H1 (cell line): Measurements from ENCODE around the gene KCNH4. TPM values are rescaled to one million over a fixed set of nuclear protein-coding genes. Genes with fewer than 3 reads are reported as not detected.
A peak's percentile ranks its signal among the peaks of the same experiment; 100 is the strongest.

Experiments
- CTCF ChIA-PET: fragments of 300-600 bp; sonication (Branson Sonifier 250); formaldehyde crosslinking; loops from one replicate; lab custom pipeline; 2021; ENCODE audit not compliant: partially characterized antibody; lab: Charles Lee
- POLR2A ChIA-PET: fragments of 300-600 bp; sonication (Branson Sonifier 250); formaldehyde crosslinking; loops from one replicate; lab custom pipeline; 2021; ENCODE audit warnings: inconsistent platforms; ENCODE audit not compliant: partially characterized antibody; lab: Charles Lee
- DNase-seq, 2 experiments: peaks; one replicate each; pipeline versions ENCODE4 v3.0.0 to v3.0.0-alpha.2; 2010 to 2022; ENCODE audit warnings: low spot score in 2 of 2, low read depth in 1 of 2, mixed read lengths in 1 of 2
- FAIRE-seq: peaks from 2 replicates; lab custom pipeline; 2011; peaks lifted over from hg19 to GRCh38; lab: Jason Lieb, UNC
- H2AFZ ChIP-seq: 2 replicates; pipeline ENCODE4 v1.8.1; 2012; ENCODE audit warnings: low read length, inconsistent platforms
- H2AK5ac ChIP-seq: 2 replicates; pipeline ENCODE4 v1.6.1; 2013; ENCODE audit warnings: low read depth, low read length
- H2BK120ac ChIP-seq: replicated peaks from 2 replicates; pipeline ENCODE3; 2013; ENCODE audit warnings: low read depth, low read length, inconsistent platforms
- H2BK12ac ChIP-seq: 2 replicates; pipeline ENCODE4 v1.6.1; 2013; ENCODE audit warnings: low read depth, low read length
- H2BK15ac ChIP-seq: 2 replicates; pipeline ENCODE4 v1.6.1; 2013; ENCODE audit warnings: low read length
- H2BK20ac ChIP-seq: 2 replicates; pipeline ENCODE4 v1.6.1; 2013; ENCODE audit warnings: low read length
- H2BK5ac ChIP-seq: 2 replicates; pipeline ENCODE4 v1.6.1; 2013; ENCODE audit warnings: low read depth, low read length
- H3K14ac ChIP-seq: 2 replicates; pipeline ENCODE4 v1.6.1; 2013; ENCODE audit warnings: inconsistent platforms; ENCODE audit not compliant: insufficient read length
- H3K18ac ChIP-seq: 2 replicates; pipeline ENCODE4 v1.6.1; 2013; ENCODE audit warnings: low read length; ENCODE audit errors: extremely low read depth
- H3K23ac ChIP-seq: 2 replicates; pipeline ENCODE4 v1.6.1; 2013; ENCODE audit warnings: inconsistent platforms; ENCODE audit not compliant: insufficient read length
- H3K23me2 ChIP-seq: 2 replicates; pipeline ENCODE4 v1.6.1; 2013; ENCODE audit warnings: low read depth, low read length
- H3K27ac ChIP-seq: 2 replicates; pipeline ENCODE4 v1.6.1; 2011; ENCODE audit warnings: low read depth, low read length, inconsistent platforms
- H3K27me3 ChIP-seq, 4 experiments: replicated peaks in 1 of 4; 1 replicate in 1 of 4; 2 replicates in 3 of 4; pipeline versions ENCODE4 v1.6.1 to v1.8.1; 2011 to 2013; ENCODE audit warnings: low read length in 3 of 4, mild to moderate bottlenecking in 3 of 4, inconsistent platforms in 2 of 4, mixed read lengths in 2 of 4, moderate library complexity in 1 of 4; ENCODE audit not compliant: control insufficient read depth in 3 of 4, insufficient read depth in 3 of 4; ENCODE audit errors: extremely low read depth in 1 of 4
- H3K36me3 ChIP-seq, 4 experiments: 2 replicates each; pipeline versions ENCODE4 v1.6.1 to v1.8.1; 2011 to 2013; ENCODE audit warnings: mild to moderate bottlenecking in 4 of 4, low read length in 3 of 4, moderate library complexity in 2 of 4, control low read depth in 1 of 4, inconsistent platforms in 1 of 4; ENCODE audit not compliant: insufficient read depth in 4 of 4, control insufficient read depth in 2 of 4
- H3K4ac ChIP-seq: replicated peaks from 2 replicates; pipeline ENCODE3; 2013; ENCODE audit warnings: low read length, low read depth, mixed read lengths, inconsistent platforms; ENCODE audit not compliant: insufficient read length
- H3K4me1 ChIP-seq, 4 experiments: replicated peaks in 1 of 4; 1 replicate in 1 of 4; 2 replicates in 3 of 4; pipeline versions ENCODE4 v1.6.1 to v1.8.1; 2011 to 2013; ENCODE audit warnings: low read length in 3 of 4, inconsistent platforms in 2 of 4, mixed read lengths in 1 of 4; ENCODE audit not compliant: insufficient read depth in 4 of 4, control insufficient read depth in 3 of 4
- H3K4me2 ChIP-seq, 2 experiments: 2 replicates each; pipeline versions ENCODE4 v1.6.1 to v1.8.1; 2011 to 2013; ENCODE audit warnings: low read depth in 2 of 2, low read length in 2 of 2, control low read depth in 1 of 2, inconsistent platforms in 1 of 2, mild to moderate bottlenecking in 1 of 2; ENCODE audit not compliant: insufficient read depth in 1 of 2
- H3K4me3 ChIP-seq, 4 experiments: fragments of 200-600, 300-600 bp in 1 of 4; sonication (generic), shearing (Covaris generic), sonication (Bioruptor Twin) in 1 of 4; 2 replicates each; pipeline versions ENCODE4 v1.5.1 to v1.8.1; 2011 to 2016; ENCODE audit warnings: low read length in 4 of 4, low read depth in 3 of 4, control low read depth in 2 of 4, inconsistent platforms in 2 of 4, mild to moderate bottlenecking in 2 of 4, mixed read lengths in 1 of 4, moderate library complexity in 1 of 4; ENCODE audit not compliant: insufficient read depth in 2 of 4; ENCODE audit errors: extremely low read depth in 1 of 4
- H3K56ac ChIP-seq: replicated peaks from 2 replicates; pipeline ENCODE3; 2013; ENCODE audit warnings: low read depth, mild to moderate bottlenecking, mixed read lengths, low read length, inconsistent platforms; ENCODE audit not compliant: insufficient read length
- H3K79me1 ChIP-seq: 2 replicates; pipeline ENCODE4 v1.6.1; 2013; ENCODE audit warnings: low read depth, low read length, control low read depth
- H3K79me2 ChIP-seq, 2 experiments: 2 replicates each; pipeline versions ENCODE4 v1.6.1 to v1.8.1; 2012 to 2013; ENCODE audit warnings: low read length in 2 of 2, mild to moderate bottlenecking in 2 of 2, inconsistent platforms in 1 of 2; ENCODE audit not compliant: insufficient read depth in 2 of 2, control insufficient read depth in 1 of 2
- H3K9ac ChIP-seq, 4 experiments: replicated peaks in 1 of 4; 1 replicate in 1 of 4; 2 replicates in 3 of 4; pipeline versions ENCODE4 v1.6.1 to v1.8.1; 2011 to 2013; ENCODE audit warnings: low read depth in 3 of 4, low read length in 3 of 4, control low read depth in 2 of 4, mild to moderate bottlenecking in 2 of 4, moderate library complexity in 2 of 4, inconsistent platforms in 1 of 4; ENCODE audit errors: extremely low read depth in 1 of 4
- H3K9me3 ChIP-seq, 2 experiments: 2 replicates each; pipeline versions ENCODE4 v1.6.1 to v1.8.1; 2012 to 2013; ENCODE audit warnings: mild to moderate bottlenecking in 2 of 2, moderate library complexity in 2 of 2, control low read depth in 1 of 2, inconsistent platforms in 1 of 2, low read depth in 1 of 2, low read length in 1 of 2, mixed read lengths in 1 of 2; ENCODE audit not compliant: insufficient read depth in 2 of 2
- H4K20me1 ChIP-seq, 2 experiments: replicated peaks in 1 of 2; 2 replicates each; pipeline versions ENCODE3 to v1.8.1; 2011 to 2013; ENCODE audit warnings: inconsistent platforms in 2 of 2, low read length in 2 of 2, mild to moderate bottlenecking in 1 of 2; ENCODE audit not compliant: insufficient read depth in 2 of 2, control insufficient read depth in 1 of 2
- H4K5ac ChIP-seq: 2 replicates; pipeline ENCODE4 v1.6.1; 2013; ENCODE audit warnings: low read length, low read depth, mixed read lengths, inconsistent platforms; ENCODE audit not compliant: insufficient read length
- H4K8ac ChIP-seq: 2 replicates; pipeline ENCODE4 v1.8.0; 2013; ENCODE audit warnings: mild to moderate bottlenecking, moderate library complexity, low read length, inconsistent platforms; ENCODE audit not compliant: insufficient read depth; ENCODE audit errors: extremely low read depth
- H4K91ac ChIP-seq: replicated peaks from 2 replicates; pipeline ENCODE3; 2013; ENCODE audit warnings: low read length, mixed read lengths, inconsistent platforms; ENCODE audit not compliant: insufficient read length
- ASH2L ChIP-seq: fragments of 200-600, 300-600 bp; sonication (generic); IDR thresholded peaks from one replicate; pipeline ENCODE4 v1.7.1; 2017; ENCODE audit warnings: low read length
- CBX8 ChIP-seq: fragments of 300-800, 300-1000 bp; sonication (generic); IDR thresholded peaks from 2 replicates; pipeline ENCODE4 v1.7.1; 2016; ENCODE audit warnings: low read depth, low read length, borderline replicate concordance
- CEBPB ChIP-seq: IDR thresholded peaks from 2 replicates; pipeline ENCODE4 v1.6.1; 2012; ENCODE audit warnings: low read depth, low read length
- CREB1 ChIP-seq: IDR thresholded peaks from 2 replicates; pipeline ENCODE4 v1.6.1; 2012; ENCODE audit warnings: inconsistent platforms
- CTBP2 ChIP-seq: IDR thresholded peaks from 2 replicates; pipeline ENCODE4 v1.7.0; 2011; ENCODE audit warnings: borderline replicate concordance, mild to moderate bottlenecking, moderate library complexity, mixed read lengths, low read length; ENCODE audit not compliant: insufficient read depth, insufficient read length
- EGR1 ChIP-seq: IDR thresholded peaks from 2 replicates; pipeline ENCODE4 v1.6.1; 2011; ENCODE audit warnings: low read depth, low read length, borderline replicate concordance
- HDAC2 ChIP-seq, 2 experiments: fragments of 300-600 bp in 1 of 2; sonication (generic) in 1 of 2; IDR thresholded peaks; 2 replicates each; pipeline ENCODE4 v1.6.1; 2011 to 2012; ENCODE audit warnings: low read depth in 2 of 2, low read length in 2 of 2, mild to moderate bottlenecking in 2 of 2, moderate library complexity in 2 of 2, borderline replicate concordance in 1 of 2, inconsistent platforms in 1 of 2
- RFX5 ChIP-seq: IDR thresholded peaks from 2 replicates; pipeline ENCODE4 v1.6.1; 2011; ENCODE audit warnings: low read depth, low read length, improper control_type of control experiment, borderline replicate concordance
- SP1 ChIP-seq: IDR thresholded peaks from 2 replicates; pipeline ENCODE4 v1.6.1; 2011; ENCODE audit warnings: low read depth, low read length
- SP4 ChIP-seq: IDR thresholded peaks from 2 replicates; pipeline ENCODE4 v1.6.1; 2012; ENCODE audit warnings: low read length, inconsistent platforms
- SRF ChIP-seq: IDR thresholded peaks from 2 replicates; pipeline ENCODE4 v1.6.1; 2011; ENCODE audit warnings: mild to moderate bottlenecking, low read depth, low read length, moderate library complexity
- YY1 ChIP-seq: IDR thresholded peaks from 2 replicates; pipeline ENCODE4 v1.6.1; 2011; ENCODE audit warnings: low read depth, mild to moderate bottlenecking, low read length
- ZNF274 ChIP-seq: IDR thresholded peaks from 2 replicates; pipeline ENCODE4 v1.7.0; 2012; ENCODE audit warnings: low read length, borderline replicate concordance; ENCODE audit errors: extremely low read depth
- WGBS, 2 experiments: shearing (Covaris generic) in 1 of 2; methylation state at CpG; one replicate each; pipeline versions ENCODE4 v1.1.6 to v1.1.7; 2013 to 2015; ENCODE audit warnings: low lambda C conversion rate in 2 of 2, mixed read lengths in 2 of 2, inconsistent platforms in 1 of 2, low coverage in 1 of 2, missing lambda C conversion rate in 1 of 2; ENCODE audit not compliant: insufficient replicate concordance in 2 of 2, insufficient coverage in 1 of 2, insufficient read length in 1 of 2; ENCODE audit errors: extremely low coverage in 1 of 2, missing lambda C conversion rate in 1 of 2; 5-methylcytosine and 5-hydroxymethylcytosine counted together
- polyA plus RNA-seq, 7 experiments: library from polyadenylated mRNA; depleted of rRNA in 3 of 7; stranded (reverse) in 5 of 7; unstranded in 2 of 7; fragments of >200 nt in 5 of 7; fragments of 200-250 nt in 2 of 7; gene quantifications; 1 replicate in 5 of 7; 2 replicates in 1 of 7; 4 replicates in 1 of 7; pipeline versions ENCODE4 v1.2.1 to v1.2.3, GENCODE V29; 2011 to 2013; ENCODE audit warnings: missing spikeins in 2 of 7, mixed read lengths in 2 of 7
- total RNA-seq: library from RNA; stranded (reverse); fragmentation: NEBNext Ultra II Directional; extraction: Animal tissue kit (Norgen Biotek cat#: 25700); gene quantifications from 2 replicates; pipeline ENCODE4 v1.2.1, GENCODE V29; 2021

Gene KCNH4
- total and polyA plus RNA-seq, 2 of the 8 experiments (the other 6 are each of a cell fraction or from before 2014, with no cell fraction given), result 0.44 to 0.47 TPM

- Histone ChIP-seq H4K8ac (peak overlapping the region; percentile 48), H3K56ac (no peak overlapping the region), H3K4ac (no peak overlapping the region), H3K79me1 (no peaks in the 10 kb centered on the region), H3K23me2 (no peaks in the 10 kb centered on the region), H3K79me2 (no peaks in the 10 kb centered on the region), H2BK120ac (no peak overlapping the region), H3K18ac (no peak overlapping the region), H3K9me3 (no peaks in the 10 kb centered on the region), H4K20me1 (peaks cover 0 to 5% of the 10 kb centered on the region in 2 experiments), H3K14ac (no peak overlapping the region), H4K91ac (no peak overlapping the region), H3K36me3 (peaks cover 3 to 20% (median 5%) of the 10 kb centered on the region in 4 experiments; a peak in 6 of 8 replicates), H2BK20ac (no peak overlapping the region), H3K9ac (no peak overlapping the region), H3K4me2 (no peak overlapping the region), H3K27me3 (no peaks in the 10 kb centered on the region), H2BK12ac (no peak overlapping the region), H3K4me3 (no peak overlapping the region), H2BK15ac (no peak overlapping the region), H3K27ac (no peak overlapping the region), H3K23ac (no peak overlapping the region), H2AFZ (no peak overlapping the region), H2AK5ac (no peak overlapping the region), H3K4me1 (peaks cover 0 to 11% (median 4%) of the 10 kb centered on the region in 4 experiments; a peak in 6 of 7 replicates), H2BK5ac (no peak overlapping the region), H4K5ac (no peak overlapping the region)
- WGBS, 2 experiments, result 94% methylated on average over 26 of the region's 28 CpGs; no CpG with 5 or more reads in 1 of the 2 experiments
- DNase-seq (no peak), FAIRE-seq (no peak)
- ChIA-PET POLR2A (interaction anchor here (0.9 to 7.2 kb wide), 7 partner anchors 8 to 145 kb away, joined by 3 to 51 read pairs (median 4); partner anchors contain the start of genes HSPB9, KAT2A and NKIRAS2), CTCF (interaction anchor here (1.2 to 39.4 kb wide), 10 partner anchors 9 to 376 kb away, joined by 3 to 1084 read pairs (median 4); partner anchors contain the start of genes DNAJC7, HSPB9, NKIRAS2 and ZNF385C)
- TF ChIP-seq CEBPB (no peak), HDAC2 (IDR thresholded peaks at IDR 0.05; ENCODE audit: borderline replicate concordance in 1 of 2, low read depth in 2 of 2, low read length in 2 of 2) (no peak), CREB1 (no peak), SP1 (no peak), SP4 (no peak), ZNF274 (no peak), RFX5 (no peak), SRF (no peak), CTBP2 (no peak), ASH2L (no peak), YY1 (no peak), CBX8 (no peak), EGR1 (no peak)
These were observed 67.5 kb downstream of the KCNH4 start for GRCh38 chr17:42113293-42114069.
